ENCODE measurements around the gene DDX39A.

Gene DDX39A

DNA sequence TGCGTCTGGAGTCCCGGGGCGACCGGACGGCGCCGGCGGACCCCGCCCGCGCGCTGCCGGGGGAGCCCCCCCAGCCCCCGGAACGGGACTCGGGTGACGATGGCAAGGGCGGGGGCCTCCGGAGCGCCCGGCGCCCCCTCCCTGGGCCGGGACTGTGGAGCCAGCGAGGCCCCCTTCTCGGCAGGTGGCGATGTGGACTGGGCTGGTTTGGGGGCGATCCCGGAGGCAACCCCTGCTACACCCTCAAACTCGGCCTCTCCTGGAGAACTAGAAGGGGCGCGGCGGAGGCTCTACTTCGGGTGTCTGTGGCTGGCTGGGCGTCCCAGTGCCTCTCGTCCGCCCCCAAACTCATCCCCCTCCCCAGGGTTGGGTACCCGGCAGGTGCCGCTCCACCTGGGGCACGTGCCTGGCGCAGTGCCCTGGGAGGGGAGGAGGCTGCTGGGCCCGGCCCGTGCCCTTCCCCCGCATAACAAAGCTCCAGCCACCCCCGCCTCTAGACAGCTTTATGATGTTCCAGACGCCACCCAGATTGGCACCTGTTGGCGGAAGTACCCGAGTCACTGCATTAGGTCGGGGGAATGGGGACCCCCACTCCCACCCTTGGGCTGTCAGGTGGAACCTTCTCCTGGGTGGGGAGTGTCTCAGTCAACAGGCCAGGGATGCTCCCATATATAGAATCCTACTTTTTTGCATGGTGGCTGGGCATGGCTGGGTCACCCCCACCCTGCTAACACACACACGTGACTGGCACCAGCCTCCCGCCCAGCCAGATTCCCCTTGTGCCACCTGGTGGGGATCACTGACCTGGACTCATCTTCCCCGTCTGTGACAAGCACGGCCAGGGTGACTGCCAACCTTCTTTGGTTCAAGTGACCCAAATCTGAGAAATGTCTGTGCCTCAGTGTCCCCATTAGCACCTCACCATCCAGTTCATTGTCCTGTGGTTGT lies 14.7 kb upstream of the DDX39A start:
- DNase-seq: no peak

DNA sequence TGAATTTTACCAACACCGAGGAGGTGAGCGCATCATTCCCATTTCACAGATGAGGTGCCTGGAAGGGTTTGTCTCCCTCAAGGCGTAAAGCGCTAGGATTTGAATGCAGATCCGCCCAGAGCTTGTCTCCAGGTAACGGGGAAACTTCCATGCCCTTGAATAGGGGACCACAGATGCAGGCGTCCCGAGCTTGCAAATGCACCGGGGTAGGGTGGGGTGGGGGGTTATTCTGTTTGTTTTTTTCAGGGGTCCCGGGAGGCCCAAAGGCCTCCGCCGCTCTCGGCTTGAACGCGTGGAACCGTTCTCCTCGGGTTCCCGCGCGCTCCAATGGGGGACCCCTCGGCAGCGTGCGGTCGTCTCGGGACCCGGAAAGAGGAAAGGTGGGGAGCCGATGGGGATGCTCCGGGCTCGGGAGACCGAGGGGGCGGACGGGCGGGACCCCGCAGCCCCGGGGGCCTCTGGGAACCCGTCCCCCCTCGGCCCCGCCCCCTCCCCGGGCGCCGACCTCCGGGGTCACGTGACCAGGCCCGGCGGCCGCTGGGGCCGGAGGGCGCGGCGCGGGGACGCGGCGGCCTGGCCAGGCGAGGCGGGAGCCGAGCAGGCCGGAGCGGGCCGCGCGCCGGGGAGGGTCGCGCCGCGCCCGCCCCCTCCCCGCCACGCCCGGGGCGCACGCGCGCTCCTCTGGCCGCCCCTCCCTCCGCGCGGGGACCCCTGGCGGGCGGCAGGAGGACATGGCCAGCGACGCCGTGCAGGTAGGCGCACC lies 13.8 kb upstream of the DDX39A start, which contains the start of gene PKN1:
TSS of gene PKN1 (plus strand) at position 516 of the 763 bp plus-strand sequence. CDS start at position 732, 216 bp downstream.
- no peak for DNase-seq

DNA sequence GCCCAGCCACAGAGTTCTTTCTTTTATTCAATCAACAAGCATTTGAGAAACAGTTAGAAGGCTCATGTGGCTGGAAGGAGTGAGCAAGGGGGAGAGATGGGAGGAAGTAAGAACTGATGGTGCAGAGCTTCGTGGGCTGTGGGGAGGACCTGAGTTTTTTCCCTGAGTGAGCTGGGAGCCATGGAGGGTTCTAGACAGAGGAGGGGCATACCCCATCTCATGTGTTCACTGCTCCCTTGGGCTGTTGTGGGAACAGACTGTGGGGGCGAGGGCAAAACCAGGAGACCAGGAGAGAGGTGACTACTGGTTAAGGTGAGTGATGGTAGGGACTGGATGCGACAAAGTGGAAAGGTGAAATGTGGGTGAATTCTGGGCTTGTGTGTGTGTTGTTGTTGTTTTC lies 11.6 kb upstream of the DDX39A start:
- no peak for DNase-seq

DNA sequence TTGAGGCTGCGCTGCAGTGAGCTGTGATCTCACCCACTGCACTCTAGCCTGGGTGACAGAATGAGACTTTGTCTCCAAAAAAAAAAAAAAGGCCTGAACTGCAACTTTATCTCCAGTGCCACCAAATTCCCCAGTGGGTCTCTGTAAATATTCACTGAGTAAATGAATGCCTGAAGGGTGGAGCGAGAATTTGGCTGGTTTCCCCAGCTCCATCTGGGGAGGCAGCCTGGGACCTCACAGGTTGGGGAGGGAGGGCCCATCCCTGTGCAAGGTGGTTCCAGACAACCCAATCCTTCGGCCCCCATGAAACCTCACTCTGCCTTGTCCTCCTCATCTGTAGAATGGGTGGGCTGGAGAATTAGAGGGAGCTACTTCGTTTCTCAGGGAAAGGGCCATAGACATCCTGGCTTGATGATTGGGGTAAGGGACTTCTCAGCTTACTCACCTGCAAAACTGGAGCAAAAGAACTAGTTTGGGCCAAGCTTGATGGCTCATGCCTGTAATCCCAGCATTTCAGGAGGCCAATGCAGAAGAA lies 9.8 kb upstream of the DDX39A start:
- DNase-seq: no peak

DNA sequence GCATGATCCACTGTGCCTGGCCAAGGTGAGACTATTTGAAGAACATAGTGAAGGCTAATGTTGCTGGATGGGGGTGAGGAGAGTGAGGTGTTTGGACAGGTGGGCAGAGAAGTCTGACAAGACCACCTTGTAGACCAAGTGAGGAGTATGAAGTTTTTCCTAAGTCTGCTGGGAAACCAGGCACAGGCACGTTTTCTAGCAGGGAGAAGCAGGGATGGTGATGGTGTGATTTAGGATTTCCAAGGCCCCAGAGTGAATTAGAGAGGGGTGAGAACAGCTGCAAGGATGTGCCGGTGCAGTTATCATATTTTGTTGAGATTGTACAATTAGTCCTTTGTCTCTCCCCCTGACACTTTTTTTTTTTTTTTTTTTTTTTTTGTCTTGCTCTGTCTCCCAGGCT lies 8.3 kb upstream of the DDX39A start:
- DNase-seq: no peak

DNA sequence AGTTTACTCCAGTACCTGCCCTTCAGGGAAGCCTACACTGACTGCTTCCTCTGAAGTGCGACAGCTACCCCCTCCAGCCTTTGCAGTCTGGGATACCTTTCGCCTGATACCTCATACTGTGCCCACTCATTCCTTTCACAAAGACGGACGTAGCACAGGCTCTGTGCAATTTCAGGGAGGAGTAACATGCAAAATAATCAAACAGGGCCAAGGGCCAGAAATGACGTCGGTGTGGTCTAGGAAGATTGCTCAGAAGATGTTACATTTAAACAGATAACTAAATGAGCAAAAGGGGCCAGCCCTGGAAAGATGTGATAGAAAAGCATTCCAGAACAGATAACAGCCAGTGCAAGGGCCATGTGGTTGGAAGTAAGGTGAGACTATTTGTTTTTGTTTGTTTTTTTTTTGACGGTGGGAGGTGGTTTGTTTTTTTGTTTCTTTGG lies 6.6 kb upstream of the DDX39A start:
- DNase-seq: no peak

DNA sequence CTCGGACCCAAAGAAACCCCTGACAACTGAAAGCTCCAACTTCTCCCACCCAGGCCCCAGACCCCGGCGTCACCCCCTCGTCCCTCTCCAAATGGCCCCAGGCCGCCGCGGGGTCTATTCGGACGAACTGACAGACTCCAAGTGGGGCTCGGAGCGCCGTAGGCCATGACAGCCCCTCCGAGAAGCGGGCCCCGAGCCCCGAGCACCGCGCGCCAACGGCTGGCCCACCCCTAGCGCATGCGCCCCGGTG lies 360 bp downstream of the DDX39A start:
- peak; percentile 77 for DNase-seq

DNA sequence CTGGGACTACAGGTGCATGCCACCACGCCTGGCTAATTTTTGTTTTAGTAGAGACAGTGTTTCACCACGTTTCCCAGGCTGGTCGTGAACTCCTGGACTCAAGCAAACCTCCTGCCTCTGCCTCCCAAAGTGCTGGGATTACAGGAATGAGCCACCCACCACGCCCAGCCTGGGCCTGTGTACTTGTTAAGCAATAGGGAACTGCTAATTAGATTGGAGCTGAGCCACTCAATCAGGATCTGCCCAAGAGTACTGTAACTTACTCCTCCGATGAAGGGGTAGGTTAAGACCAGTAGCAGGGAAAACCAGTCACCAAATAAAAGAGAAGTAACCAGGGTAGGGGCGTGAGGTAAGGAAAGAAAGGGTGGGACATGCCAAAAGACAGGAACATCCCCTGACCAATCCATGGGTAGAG lies 2.3 kb downstream of the DDX39A start:
- DNase-seq: no peak

DNA sequence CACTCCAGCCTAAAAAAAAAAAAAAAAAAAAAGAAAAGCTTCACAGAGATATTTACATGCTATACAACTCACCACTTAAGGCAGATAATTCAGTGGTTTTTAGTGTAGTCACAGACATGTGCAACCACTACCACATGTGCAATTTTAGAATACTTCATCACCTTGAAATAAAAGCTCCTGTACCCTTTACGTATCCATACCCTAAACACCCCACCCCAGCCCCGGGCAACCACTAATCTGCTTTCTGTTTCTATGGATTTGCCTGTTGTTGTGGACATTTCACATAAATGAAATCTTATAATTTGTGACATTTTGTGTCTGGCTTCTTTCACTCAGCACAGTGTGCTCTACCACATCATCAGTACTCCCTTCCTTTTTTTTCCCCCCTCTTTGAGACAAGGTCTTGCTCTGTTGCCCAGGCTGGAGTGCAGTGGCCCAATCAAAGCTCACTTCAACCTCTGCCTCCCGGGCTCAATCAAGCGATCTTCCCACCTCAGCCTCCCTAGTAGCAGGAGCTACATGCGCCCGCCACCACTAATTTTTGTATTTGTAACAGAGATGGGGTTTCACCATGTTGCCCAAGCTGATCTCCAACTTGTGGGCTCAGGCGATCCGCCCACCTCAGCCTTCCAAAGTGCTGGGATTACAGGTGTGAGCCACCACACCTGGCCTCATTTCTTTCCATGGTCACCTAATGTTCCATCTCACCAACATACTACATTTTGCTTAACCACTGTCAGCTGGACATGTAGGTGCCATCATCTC lies 4.0 kb downstream of the DDX39A start:
- DNase-seq: no peak

DNA sequence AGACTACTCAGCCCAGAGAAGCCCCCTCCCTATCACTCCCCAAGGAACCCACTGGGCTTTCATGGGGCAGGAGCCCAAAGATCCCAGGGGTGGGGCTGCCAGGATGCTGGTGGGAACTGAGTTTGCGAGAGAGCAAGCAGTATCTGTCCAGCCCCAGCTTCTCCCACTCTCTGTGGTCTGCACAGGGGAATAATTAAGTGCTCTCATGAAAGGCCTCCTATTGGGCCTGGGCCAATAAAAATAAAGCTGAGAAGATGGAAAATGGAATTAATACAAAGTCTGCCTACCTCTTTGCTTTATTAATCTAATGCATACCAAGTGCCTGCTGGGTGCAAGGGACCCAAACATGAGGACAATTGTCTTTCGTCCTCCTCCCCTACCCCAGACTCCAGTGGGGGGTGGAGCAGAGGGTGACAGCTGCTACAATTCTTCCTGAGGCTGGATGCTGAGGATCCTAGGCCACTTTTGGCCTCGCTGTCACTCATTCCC lies 5.4 kb downstream of the DDX39A start:
- no peak for DNase-seq

DNA sequence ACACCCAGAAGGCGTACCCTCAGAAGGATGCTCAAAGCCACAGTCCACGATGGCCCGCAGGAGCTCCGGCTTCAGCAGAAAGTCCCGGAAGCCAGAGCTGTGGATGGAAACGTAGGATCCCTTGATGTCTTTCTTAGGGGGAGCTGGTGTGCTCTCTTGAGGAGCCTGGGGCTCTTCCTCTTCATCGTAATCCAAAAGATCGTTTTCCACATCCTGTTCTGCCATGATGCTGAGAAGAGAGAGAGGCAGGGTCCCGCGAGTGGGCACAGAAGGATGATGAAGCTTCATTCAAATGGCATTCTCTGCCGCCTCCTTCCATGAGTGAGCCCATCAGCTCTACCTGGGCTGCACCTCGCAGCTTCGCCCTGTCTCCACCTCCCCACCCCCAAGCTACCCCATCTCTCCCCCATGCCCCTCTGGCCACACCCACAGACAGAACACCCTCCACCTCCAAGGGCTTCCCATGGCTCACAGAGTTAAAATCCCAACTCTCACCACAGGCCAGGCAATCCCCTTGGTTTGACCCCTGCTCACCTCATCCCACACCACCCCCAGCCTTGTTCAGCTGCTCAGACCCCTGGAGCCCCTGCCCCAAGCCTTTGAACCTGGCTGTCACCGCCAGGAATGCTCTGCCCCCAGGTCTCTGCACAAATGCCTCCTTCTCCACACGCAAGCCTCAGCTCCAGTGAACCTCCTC lies 6.0 kb downstream of the DDX39A start:
- no peak for DNase-seq

DNA sequence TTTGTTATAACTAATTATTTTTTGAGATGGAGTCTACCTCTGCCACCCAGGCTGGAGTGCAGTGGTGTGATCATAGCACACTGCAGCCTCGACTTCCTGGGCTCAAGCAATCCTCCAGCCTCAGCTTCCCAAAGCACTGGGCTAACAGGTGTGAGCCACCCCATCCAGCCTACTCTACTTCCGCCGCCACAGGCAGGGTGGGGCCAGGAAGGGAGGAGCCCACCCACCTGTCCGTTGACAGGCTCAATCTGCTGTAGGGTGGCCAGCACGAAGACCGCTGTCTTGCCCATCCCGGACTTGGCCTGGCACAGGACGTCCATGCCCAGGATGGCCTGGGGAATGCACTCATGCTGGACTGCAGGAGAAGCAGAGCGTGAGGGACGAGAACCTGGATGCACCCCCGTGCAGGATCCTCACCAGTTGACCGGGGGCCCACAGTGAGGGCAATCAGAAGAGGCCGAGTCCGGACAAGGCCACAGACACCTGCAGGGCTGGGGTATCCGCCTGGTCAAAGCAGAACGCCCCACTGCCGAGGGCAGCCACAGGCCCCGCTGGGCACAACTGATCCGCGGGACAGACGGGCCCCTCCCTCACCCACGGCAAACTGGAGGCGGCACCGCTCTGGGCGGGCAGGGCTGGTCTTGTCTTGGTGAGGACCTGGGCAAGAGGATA lies 6.7 kb downstream of the DDX39A start:
- no peak for DNase-seq

DNA sequence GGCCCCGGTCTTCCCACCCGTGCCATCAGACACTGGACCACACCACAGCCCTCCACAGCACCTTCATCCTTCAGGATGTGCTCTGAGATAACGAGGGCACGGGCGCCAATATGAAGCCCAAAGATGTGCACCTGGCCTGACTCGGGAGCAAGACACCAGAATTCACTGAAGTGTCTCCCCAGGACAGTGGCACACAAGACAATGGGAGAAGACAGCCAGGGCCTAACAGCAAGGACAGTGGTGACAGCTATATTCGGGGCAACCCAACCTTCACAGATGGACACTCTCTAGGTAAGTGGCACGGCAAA lies 7.2 kb downstream of the DDX39A start:
- no peak for DNase-seq

DNA sequence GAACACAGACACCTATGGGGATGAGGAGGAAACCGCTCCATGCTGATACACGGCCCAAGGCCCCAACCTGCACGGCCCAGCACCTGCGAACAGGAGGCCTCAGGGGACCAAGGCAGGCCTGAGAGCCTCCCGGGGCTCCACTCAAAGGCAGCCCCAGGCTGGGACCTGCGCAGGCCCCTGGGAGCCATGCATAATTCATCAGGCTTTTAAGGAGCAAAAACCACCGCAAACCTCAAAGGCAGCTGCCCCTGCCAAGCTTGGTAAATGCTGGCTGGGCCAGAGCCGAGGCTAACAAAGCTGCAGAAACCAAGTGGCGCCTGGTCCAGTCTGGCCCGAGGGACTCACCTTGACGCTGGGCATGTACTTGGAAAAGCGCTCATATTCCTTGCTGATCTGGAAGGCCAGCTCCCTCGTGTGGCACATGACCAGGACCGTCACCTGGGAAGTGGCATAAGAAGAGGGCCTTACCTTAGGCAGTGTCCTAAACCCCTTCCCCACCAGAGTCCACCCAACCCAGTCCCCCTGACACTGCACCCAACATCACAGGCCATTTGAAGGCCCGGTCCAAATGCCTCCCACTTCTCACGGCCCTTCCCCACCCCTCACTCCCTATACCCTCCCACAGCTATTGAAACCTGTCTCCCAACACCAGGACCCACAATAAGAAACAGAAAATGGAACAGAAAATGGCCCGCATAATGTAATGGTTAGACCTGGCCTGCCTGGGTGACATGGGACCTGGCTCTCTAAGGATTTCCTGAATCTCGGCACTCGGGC lies 7.8 kb downstream of the DDX39A start:
- no peak for DNase-seq

DNA sequence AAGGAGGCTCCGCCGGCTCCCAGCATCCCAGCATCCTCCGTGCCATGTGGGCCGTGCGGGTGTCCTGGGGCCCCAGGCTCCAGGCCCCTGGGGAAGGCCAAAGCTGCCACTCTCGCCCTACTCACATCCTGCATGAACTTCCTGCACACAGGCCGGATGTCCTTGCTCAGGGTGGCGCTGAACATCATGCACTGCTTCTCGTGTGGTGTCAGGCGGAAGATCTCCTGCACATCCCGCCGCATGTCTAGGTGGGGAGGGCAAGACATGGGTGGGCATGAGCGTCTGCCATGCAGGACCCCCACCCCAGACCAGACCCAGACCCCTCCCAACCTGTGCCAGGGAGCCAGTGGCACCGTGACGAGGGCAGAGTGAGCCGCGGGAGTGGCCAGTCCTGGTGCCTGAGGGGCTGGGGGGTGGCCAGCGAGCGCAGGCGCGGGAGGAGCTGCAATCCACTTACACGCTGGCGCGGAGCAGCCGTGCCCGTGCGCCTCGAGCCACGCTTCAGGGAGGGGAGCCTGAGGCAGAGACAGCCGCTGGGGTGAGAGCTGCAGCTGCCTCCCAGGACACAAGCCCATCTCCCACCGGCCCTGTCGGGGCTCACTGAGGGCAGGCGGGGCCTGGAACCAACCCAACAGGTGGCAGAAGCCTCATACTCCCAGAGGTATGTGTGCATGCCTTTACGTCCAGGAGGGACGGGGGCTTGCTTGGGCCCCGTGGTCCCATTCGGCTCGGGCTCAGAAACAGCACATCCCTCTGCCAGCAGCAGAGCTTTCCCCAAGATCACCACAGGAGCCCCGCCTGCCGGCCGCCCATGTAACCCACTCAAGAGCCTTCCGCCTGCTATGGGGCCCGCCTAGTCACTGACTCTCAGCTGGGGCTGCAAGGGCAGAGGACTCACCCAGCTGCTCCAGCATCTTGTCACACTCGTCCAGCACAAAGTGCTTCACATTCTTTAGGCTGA lies 8.8 kb downstream of the DDX39A start:
- DNase-seq: no peak

DNA sequence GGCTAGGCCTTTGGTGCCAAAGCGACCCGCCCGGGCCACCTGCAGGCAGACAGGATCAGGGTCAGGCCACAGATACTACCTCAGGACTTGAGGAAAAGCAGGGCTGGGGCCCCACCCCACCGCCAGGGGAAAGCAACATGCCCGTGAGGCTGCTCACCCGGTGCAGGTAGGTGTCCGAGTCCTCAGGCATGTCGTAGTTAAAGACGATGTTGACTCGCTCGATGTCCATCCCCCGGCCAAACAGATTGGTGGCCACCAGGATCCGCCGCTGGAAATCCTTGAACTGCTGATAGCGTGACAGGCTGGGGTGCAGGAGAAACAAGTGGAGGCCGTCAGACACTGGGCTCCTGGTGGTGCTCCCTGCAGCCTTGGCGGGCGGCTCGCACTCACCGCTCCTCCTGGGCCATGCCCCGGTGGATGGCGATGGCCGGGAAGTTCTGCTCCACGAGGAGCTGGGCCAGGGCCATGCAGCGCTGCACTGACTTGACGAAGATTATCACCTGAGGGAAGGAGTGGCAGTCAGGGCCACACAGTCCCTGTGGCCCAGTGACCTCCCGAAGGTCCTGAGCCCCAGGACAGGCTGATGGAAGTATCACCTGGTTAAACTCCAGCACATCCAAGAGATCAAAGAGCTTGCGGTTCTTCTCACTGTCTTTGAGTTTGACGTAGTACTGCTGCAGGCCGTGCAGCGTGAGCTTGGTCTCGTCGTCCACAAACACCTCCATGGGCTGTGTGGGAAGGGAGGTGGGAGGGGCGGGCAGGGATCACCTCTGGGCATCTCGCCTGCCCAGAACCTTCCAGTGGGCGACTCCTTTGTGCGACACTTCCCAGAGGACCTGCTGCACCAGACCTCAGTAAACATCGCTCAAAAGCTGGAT lies 9.8 kb downstream of the DDX39A start:
- DNase-seq: no peak

DNA sequence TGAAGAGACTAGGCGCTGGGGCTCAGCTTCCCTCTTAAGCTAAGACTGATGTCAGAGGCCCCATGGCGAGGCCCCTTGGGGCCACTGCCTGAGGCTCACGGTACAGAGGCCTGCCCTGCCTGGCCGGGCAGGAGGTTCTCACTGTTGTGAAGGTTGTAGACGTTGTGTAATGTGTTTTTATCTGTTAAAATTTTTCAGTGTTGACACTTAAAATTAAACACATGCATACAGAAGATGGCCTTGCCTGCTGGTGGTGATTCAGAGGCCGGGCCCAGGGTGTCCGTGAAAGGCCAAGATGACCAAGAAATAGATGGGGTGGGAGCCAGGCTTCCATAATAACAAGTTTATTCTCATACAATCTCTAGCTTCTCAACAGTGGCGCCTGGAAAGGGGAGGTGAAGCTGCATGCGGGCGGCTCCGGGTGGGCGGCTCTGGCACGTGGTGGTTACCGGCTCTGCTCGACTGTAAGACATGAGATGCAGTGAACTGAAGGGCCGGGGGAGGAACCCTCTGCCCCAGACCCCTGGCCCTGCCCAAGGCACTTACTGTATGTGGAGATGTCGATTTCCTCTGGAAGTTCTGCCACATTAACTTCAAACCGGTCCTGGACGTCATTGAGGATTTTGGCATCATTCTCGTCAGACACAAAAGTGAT lies 10.5 kb downstream of the DDX39A start:
- DNase-seq: no peak

All from 8988T (cell line).